Lower lobe of right lung (tissue), 2 donors: Measurements from ENCODE around the gene ZCCHC14. TPM values are rescaled to one million over a fixed set of nuclear protein-coding genes. Genes with fewer than 3 reads are reported as not detected.
"Not testable (repeated sequence)": the region's sequence is repeated elsewhere in the genome, so short reads cannot be mapped to it uniquely, and the experiment has no call there.

ENCODE experiments used
- ATAC-seq, 2 donors: fragments of 200-7000 bp; cut with Tn5 transposase; one replicate each; pipeline ENCODE4 v1.9.1; 2020 to 2022; ENCODE audit warnings: mild to moderate bottlenecking in 2 of 2, moderate library complexity in 2 of 2
- DNase-seq: peaks from one replicate; pipeline ENCODE4 v3.0.0-alpha.2; 2020
- H3K27ac ChIP-seq: fragments of 200-600 bp; one replicate; pipeline ENCODE4 v1.8.0; 2022
- H3K27me3 ChIP-seq: fragments of 200-600 bp; one replicate; pipeline ENCODE4 v1.8.0; 2022; ENCODE audit warnings: low read depth
- H3K36me3 ChIP-seq: fragments of 200-600 bp; one replicate; pipeline ENCODE4 v1.8.0; 2022; ENCODE audit warnings: mild to moderate bottlenecking
- H3K4me1 ChIP-seq: fragments of 200-600 bp; one replicate; pipeline ENCODE4 v1.8.0; 2022
- H3K4me3 ChIP-seq: fragments of 200-600 bp; one replicate; pipeline ENCODE4 v1.8.0; 2022; ENCODE audit warnings: mild to moderate bottlenecking
- H3K9me3 ChIP-seq: fragments of 200-600 bp; one replicate; pipeline ENCODE4 v1.8.0; 2022
- intact Hi-C: fragments of 100-400 bp; cut with DNase I; formaldehyde crosslinking; loops from one replicate; pipeline ENCODE4 v1.11.0; 2022
- total RNA-seq: library from RNA; stranded (reverse); fragmentation: NEBNext Ultra II Directional; extraction: Animal tissue kit (Norgen Biotek cat#: 25700); gene quantifications from one replicate; pipeline ENCODE4 v1.2.1, GENCODE V29; 2021
- TF ChIP-seq, protein P1 (sequence below): fragments of 200-600 bp; IDR thresholded peaks from one replicate; pipeline ENCODE4 v1.8.0; 2022; ENCODE audit warnings: antibody characterized with exemption, mild to moderate bottlenecking
- donor health status: DM: no; HTN: yes; CAD: no; lungs with severe emphysema.

The ZCCHC14 gene
- total RNA-seq, 1 donor from 2014 or later = 23.9 TPM

DNA sequence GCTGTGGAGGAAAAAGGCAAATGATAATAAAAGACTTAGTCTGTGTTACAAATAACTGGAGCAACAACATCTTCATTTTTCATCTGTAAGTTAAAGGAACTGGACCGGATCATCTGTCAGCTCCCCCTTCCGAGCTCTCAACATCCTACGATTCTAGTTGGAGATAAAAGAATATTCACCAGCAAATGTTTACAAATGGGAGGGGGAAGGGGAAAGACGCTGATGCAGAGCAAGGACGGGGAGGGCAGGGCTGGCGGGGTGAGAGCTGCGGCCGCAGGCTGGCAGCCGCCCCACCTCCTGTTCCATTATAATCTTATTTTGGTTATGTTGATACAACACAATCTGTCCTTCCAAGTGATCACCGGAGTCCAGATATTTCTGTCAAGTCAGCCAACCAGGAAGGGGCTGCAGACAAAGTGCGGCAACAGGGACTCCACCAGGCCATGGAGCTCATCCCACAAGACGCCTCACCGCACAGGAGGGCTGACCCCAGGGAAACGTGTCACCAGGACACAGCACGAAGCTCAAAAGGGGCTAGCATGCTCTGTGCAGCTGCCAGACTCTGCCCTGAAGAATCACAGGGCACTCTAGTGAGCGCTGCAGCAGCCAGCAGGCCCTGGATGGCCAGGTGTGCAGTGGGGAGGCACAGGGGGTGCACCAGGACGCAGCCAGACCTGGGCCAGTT is 128.9 kb downstream of the ZCCHC14 start:
- intact Hi-C loops = no loop called here
- no peak for DNase-seq
- TF ChIP-seq, protein P1, sequence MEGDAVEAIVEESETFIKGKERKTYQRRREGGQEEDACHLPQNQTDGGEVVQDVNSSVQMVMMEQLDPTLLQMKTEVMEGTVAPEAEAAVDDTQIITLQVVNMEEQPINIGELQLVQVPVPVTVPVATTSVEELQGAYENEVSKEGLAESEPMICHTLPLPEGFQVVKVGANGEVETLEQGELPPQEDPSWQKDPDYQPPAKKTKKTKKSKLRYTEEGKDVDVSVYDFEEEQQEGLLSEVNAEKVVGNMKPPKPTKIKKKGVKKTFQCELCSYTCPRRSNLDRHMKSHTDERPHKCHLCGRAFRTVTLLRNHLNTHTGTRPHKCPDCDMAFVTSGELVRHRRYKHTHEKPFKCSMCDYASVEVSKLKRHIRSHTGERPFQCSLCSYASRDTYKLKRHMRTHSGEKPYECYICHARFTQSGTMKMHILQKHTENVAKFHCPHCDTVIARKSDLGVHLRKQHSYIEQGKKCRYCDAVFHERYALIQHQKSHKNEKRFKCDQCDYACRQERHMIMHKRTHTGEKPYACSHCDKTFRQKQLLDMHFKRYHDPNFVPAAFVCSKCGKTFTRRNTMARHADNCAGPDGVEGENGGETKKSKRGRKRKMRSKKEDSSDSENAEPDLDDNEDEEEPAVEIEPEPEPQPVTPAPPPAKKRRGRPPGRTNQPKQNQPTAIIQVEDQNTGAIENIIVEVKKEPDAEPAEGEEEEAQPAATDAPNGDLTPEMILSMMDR = no peak
- Histone ChIP-seq H3K9me3 (no peaks in the 10 kb centered on the region), H3K36me3 (peaks cover 27% of the 10 kb centered on the region), H3K4me1 (peaks cover 39% of the 10 kb centered on the region), H3K27me3 (no peaks in the 10 kb centered on the region), H3K27ac (peak overlapping the region; percentile 61), H3K4me3 (no peak overlapping the region)
- ATAC-seq = peak in 1 of 2 donors; percentile 18

DNA sequence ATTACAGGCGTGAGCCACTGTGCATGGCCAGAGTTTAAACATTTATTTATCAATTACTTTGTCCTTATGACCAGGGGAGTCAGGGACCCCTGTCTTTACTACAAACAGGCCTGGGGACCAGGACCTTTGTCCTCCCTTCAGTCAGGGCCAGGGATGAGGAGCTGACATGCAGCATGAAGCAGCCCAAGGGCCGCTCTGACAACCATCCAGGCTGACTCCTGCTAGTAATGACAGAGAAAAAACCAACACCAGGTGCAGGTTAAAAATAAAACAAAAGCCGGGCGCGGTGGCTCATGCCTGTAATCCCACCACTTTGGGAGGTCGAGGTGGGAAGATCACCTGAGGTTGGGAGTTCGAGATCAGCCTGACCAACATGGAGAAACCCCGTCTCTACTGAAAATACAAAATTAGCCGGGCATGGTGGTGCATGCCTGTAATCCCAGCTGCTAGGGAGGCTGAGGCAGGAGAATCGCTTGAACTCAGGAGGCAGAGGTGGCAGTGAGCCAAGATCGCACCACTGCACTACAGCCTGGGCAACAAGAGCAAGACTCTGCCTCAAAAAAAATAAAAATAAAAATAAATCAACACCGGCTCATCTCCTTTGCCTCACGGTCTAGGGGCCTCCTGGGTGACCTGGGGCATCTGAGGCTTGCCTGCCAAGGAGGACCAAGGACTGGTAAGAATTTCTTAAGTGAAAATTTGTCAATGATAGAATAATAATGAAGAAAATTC is 129.8 kb downstream of the ZCCHC14 start:
- H3K27ac ChIP-seq, ATAC-seq, H3K9me3 ChIP-seq, intact Hi-C loops, H3K4me3 ChIP-seq, H3K27me3 ChIP-seq, DNase-seq: not testable (repeated sequence)
- Histone ChIP-seq H3K36me3 (peaks cover 36% of the 10 kb centered on the region), H3K4me1 (peaks cover 30% of the 10 kb centered on the region)

GRCh38 chr16:87361916-87362619 is 130.8 kb downstream of the ZCCHC14 start:
- Histone ChIP-seq H3K36me3 (peaks cover 42% of the 10 kb centered on the region), H3K4me1 (peaks cover 25% of the 10 kb centered on the region), H3K4me3 (no peak overlapping the region), H3K9me3 (no peaks in the 10 kb centered on the region), H3K27ac (no peak overlapping the region), H3K27me3 (no peaks in the 10 kb centered on the region)
- ATAC-seq (no peak), DNase-seq (no peak)
- TF ChIP-seq, protein P1 = no peak
- intact Hi-C loops = no loop called here

GRCh38 chr16:87360862-87361610 is 131.8 kb downstream of the ZCCHC14 start:
- Histone ChIP-seq H3K4me1 (peaks cover 25% of the 10 kb centered on the region), H3K9me3 (no peaks in the 10 kb centered on the region), H3K27ac (no peak overlapping the region), H3K27me3 (no peaks in the 10 kb centered on the region), H3K36me3 (peaks cover 52% of the 10 kb centered on the region), H3K4me3 (no peak overlapping the region)
- intact Hi-C loops = no loop called here
- TF ChIP-seq, protein P1 = no peak
- DNase-seq (no peak), ATAC-seq (no peak)

DNA sequence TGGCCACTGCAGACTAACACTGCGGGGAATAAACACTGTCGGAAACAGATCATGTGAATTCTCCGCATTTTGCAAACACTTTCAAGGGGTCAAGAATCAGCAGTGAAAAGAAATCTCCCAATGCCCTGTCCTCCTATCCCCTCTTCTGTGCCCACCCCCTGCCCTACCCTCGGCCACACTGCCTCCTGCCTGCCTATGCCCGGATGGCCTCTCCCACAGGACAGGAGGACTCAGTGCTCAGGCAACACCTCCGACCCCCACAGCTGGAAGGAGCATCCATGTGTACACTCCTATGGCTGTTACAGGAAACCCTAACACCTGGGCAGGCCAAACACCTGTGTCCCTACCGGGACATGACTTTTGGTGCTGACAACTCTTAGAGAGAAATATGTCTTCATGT is 133.7 kb downstream of the ZCCHC14 start:
- Histone ChIP-seq H3K27ac (no peak overlapping the region), H3K9me3 (no peaks in the 10 kb centered on the region), H3K36me3 (peaks cover 53% of the 10 kb centered on the region), H3K4me3 (no peak overlapping the region), H3K27me3 (no peaks in the 10 kb centered on the region), H3K4me1 (peaks cover 16% of the 10 kb centered on the region)
- TF ChIP-seq, protein P1 = no peak
- intact Hi-C loops = no loop called here
- DNase-seq (no peak), ATAC-seq (no peak)
